GM12878 (cell line): Measurements from ENCODE around the gene CD84. TPM values are rescaled to one million over a fixed set of nuclear protein-coding genes. Genes with fewer than 3 reads are reported as not detected.

Experiments
- ATAC-seq: fragments of 200-7000 bp; cut with Tn5 transposase; 3 replicates; pipeline ENCODE4 v1.9.1; 2020; ENCODE audit warnings: mild to moderate bottlenecking, moderate library complexity
- BruUV-seq: library from RNA; stranded (reverse); fragments of 400-500 nt; replicated peaks from 2 replicates; lab custom pipeline; 2021; lab: Mats Ljungman, UMichigan
- CTCF ChIA-PET: fragments of 300-600 bp; sonication (Branson Sonifier 250); formaldehyde crosslinking; extraction: SDS; loops from one replicate; lab custom pipeline; 2021; ENCODE audit warnings: inconsistent platforms; lab: Yijun Ruan, JAX
- POLR2A ChIA-PET: fragments of 350-600 bp; formaldehyde crosslinking; extraction: SDS; loops from one replicate; lab custom pipeline; 2021; ENCODE audit warnings: inconsistent platforms; lab: Charles Lee
- RAD21 ChIA-PET: fragments of 300-600 bp; sonication (Branson Sonifier 250); formaldehyde crosslinking; loops from one replicate; lab custom pipeline; 2023; ENCODE audit warnings: antibody characterized with exemption; ENCODE audit not compliant: unreplicated experiment; lab: Charles Lee
- SMC1A ChIA-PET: fragments of 300-600 bp; sonication (Branson Sonifier 250); formaldehyde crosslinking; loops from one replicate; lab custom pipeline; 2023; ENCODE audit not compliant: unreplicated experiment, uncharacterized antibody; lab: Charles Lee
- DNase-seq: peaks from one replicate; pipeline ENCODE4 v3.0.0-alpha.2; 2011; ENCODE audit warnings: low read depth, low spot score
- FAIRE-seq: peaks from 3 replicates; lab custom pipeline; 2011; peaks lifted over from hg19 to GRCh38; lab: Jason Lieb, UNC
- H2AFZ ChIP-seq: 2 replicates; pipeline ENCODE4 v1.6.0; 2011; ENCODE audit warnings: low read depth, low read length, control low read depth; ENCODE audit not compliant: control insufficient read depth
- H3K27ac ChIP-seq: 2 replicates; pipeline ENCODE4 v1.5.1; 2011; ENCODE audit warnings: control low read depth; ENCODE audit not compliant: control insufficient read depth, insufficient read depth
- H3K27me3 ChIP-seq, 2 experiments: replicated peaks in 1 of 2; 2 replicates each; pipeline versions ENCODE4 v1.6.0 to v1.6.1; 2011; ENCODE audit warnings: low read length in 1 of 2; ENCODE audit not compliant: control insufficient read depth in 2 of 2, insufficient read depth in 2 of 2
- H3K36me3 ChIP-seq, 2 experiments: 2 replicates each; pipeline ENCODE4 v1.5.1; 2011; ENCODE audit warnings: low read length in 1 of 2; ENCODE audit not compliant: control insufficient read depth in 2 of 2, insufficient read depth in 2 of 2
- H3K4me1 ChIP-seq: 2 replicates; pipeline ENCODE4 v1.6.1; 2011; ENCODE audit warnings: mild to moderate bottlenecking, low read length, moderate library complexity, mixed read lengths; ENCODE audit not compliant: control insufficient read depth, insufficient read depth
- H3K4me2 ChIP-seq: 2 replicates; pipeline ENCODE4 v1.6.0; 2011; ENCODE audit warnings: control low read depth; ENCODE audit not compliant: control insufficient read depth, insufficient read depth
- H3K4me3 ChIP-seq: fragments of 200-600 bp; sonication (generic); 2 replicates; pipeline ENCODE4 v1.5.1; 2016
- H3K79me2 ChIP-seq: 2 replicates; pipeline ENCODE4 v1.6.0; 2011; ENCODE audit warnings: low read length; ENCODE audit not compliant: control insufficient read depth, insufficient read depth
- H3K9ac ChIP-seq: 2 replicates; pipeline ENCODE4 v1.8.0; 2011; ENCODE audit warnings: low read length, control low read depth, mixed read lengths; ENCODE audit not compliant: control insufficient read depth, insufficient read depth
- H3K9me3 ChIP-seq: replicated peaks from 3 replicates; pipeline ENCODE4 v1.5.1; 2011; ENCODE audit warnings: mild to moderate bottlenecking, low read length; ENCODE audit not compliant: control insufficient read depth, insufficient read depth
- H4K20me1 ChIP-seq: 2 replicates; pipeline ENCODE4 v1.6.0; 2011; ENCODE audit not compliant: control insufficient read depth, insufficient read depth
- CBFB ChIP-seq: IDR thresholded peaks from 2 replicates; pipeline ENCODE4 v1.6.1; 2016; ENCODE audit warnings: antibody characterized with exemption, low read depth
- CEBPB ChIP-seq, 2 experiments: fragments of 150-350 bp in 1 of 2; IDR thresholded peaks; 2 replicates each; pipeline ENCODE4 v1.6.1; 2012 to 2014; ENCODE audit warnings: low read depth in 2 of 2, low read length in 2 of 2, borderline replicate concordance in 1 of 2, inconsistent platforms in 1 of 2
- EED ChIP-seq: sonication (generic); IDR thresholded peaks from 2 replicates; pipeline ENCODE4 v1.6.1; 2016; ENCODE audit warnings: antibody characterized with exemption, low read depth
- ETV6 ChIP-seq, 2 experiments: fragments of 450-650 bp in 1 of 2; IDR thresholded peaks in 1 of 2; conservative IDR thresholded peaks in 1 of 2; 2 replicates each; pipeline ENCODE4 v1.6.1; 2014; ENCODE audit warnings: antibody characterized with exemption in 1 of 2, borderline replicate concordance in 1 of 2, low read depth in 1 of 2, mild to moderate bottlenecking in 1 of 2, moderate library complexity in 1 of 2
- NFIC ChIP-seq: IDR thresholded peaks from 2 replicates; pipeline ENCODE4 v1.6.1; 2012; ENCODE audit warnings: low read depth, mild to moderate bottlenecking, inconsistent platforms, low read length, moderate library complexity
- TCF3 ChIP-seq: IDR thresholded peaks from 2 replicates; pipeline ENCODE4 v1.6.1; 2012; ENCODE audit warnings: low read depth, mild to moderate bottlenecking, low read length, borderline replicate concordance; ENCODE audit not compliant: insufficient read depth
- ZZZ3 ChIP-seq: IDR thresholded peaks from 2 replicates; pipeline ENCODE4 v1.6.1; 2011; ENCODE audit warnings: low read depth; ENCODE audit not compliant: control insufficient read depth, insufficient read length
- WGBS: methylation state at CpG from one replicate; pipeline ENCODE4 v1.1.6; 2016; ENCODE audit warnings: low lambda C conversion rate; ENCODE audit not compliant: insufficient replicate concordance, insufficient coverage; ENCODE audit errors: missing lambda C conversion rate; 5-methylcytosine and 5-hydroxymethylcytosine counted together
- in situ Hi-C: fragments of 300-500 bp; cut with MboI; formaldehyde crosslinking; loops from 9 replicates; pipeline ENCODE4 v1.14.3; 2018; ENCODE audit warnings: mixed read lengths
- intact Hi-C: fragments of 100-400 bp; cut with micrococcal nuclease; formaldehyde crosslinking; loops from one replicate; pipeline ENCODE4 v1.14.2; 2022; ENCODE audit not compliant: unreplicated experiment
- polyA plus RNA-seq, 11 experiments: library from polyadenylated mRNA; depleted of rRNA in 4 of 11; unstranded in 6 of 11; stranded (reverse) in 5 of 11; fragments of >200 nt; fragmentation: Nextera tagmentation in 4 of 11; fragmentation: Illumina TruSeq in 1 of 11; extraction: Ambion mirVana in 4 of 11; extraction: Trizol in 1 of 11; gene quantifications; 1 replicate in 1 of 11; 2 replicates in 10 of 11; pipeline versions ENCODE4 v1.2.1 to v1.2.3, GENCODE V29; 2011 to 2016; ENCODE audit warnings: inconsistent platforms in 2 of 11, missing spikeins in 2 of 11, low read depth in 1 of 11
- total RNA-seq, 4 experiments: library from RNA; depleted of rRNA in 3 of 4; stranded (reverse); fragments of >200 nt in 3 of 4; fragmentation: Illumina TruSeq in 1 of 4; extraction: Trizol in 1 of 4; gene quantifications; 2 replicates each; pipeline versions ENCODE4 v1.2.1 to v1.2.3, GENCODE V29; 2013 to 2021

The CD84 gene
- total and polyA plus RNA-seq, 10 of the 15 experiments (the other 5 are each of a cell fraction or from before 2014, with no cell fraction given): 3.4 to 20.3 (median 11.7) TPM

DNA sequence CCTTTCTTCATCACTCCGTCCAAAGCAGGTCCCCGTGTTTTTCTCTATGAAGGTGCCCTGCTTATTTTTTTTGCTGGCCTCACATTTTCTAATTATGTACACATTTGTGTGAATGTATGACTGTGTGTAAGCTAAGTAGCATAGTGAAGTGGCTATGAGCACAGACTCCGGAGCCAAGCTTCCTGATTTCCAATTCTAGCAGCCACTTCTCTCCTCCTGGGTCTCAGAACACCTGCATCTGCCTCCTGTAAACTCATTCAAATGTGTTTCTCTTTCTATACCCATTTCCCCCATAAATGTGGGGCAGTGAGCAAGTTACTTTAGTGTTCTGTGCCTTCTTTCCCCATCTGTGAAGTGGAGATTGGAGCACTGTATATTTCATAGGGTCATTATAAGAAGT, 58.3 kb downstream of the CD84 start:
- Histone ChIP-seq H3K27me3 (no peaks in the 10 kb centered on the region), H3K4me2 (peak overlapping the region; percentile 67), H2AFZ (peak overlapping the region; percentile 42), H3K9me3 (no peaks in the 10 kb centered on the region; the same call in none of the 3 replicates), H3K79me2 (peaks cover 72% of the 10 kb centered on the region), H4K20me1 (no peaks in the 10 kb centered on the region), H3K9ac (peak overlapping the region; percentile 82), H3K4me3 (peak overlapping the region; percentile 77), H3K4me1 (no peaks in the 10 kb centered on the region), H3K36me3 (peaks cover 0 to 5% of the 10 kb centered on the region in 2 experiments; a peak in 1 of 4 replicates), H3K27ac (peak overlapping the region; percentile 85)
- POLR2A ChIA-PET: interaction anchor here (3.2 to 3.8 kb wide), 3 partner anchors 19 to 91 kb away, joined by 12 to 34 read pairs (median 17); no protein-coding TSS in a partner anchor
- SMC1A ChIA-PET: interaction anchor here (0.6 to 10.2 kb wide), 11 partner anchors 18 to 126 kb away, joined by 3 to 178 read pairs (median 7); partner anchors contain the start of gene SLAMF1
- FAIRE-seq (no peak), DNase-seq (no peak), ATAC-seq (peak; percentile 47)
- CTCF ChIA-PET: interaction anchor here (1.1 to 3.6 kb wide), 6 partner anchors 15 to 92 kb away, joined by 3 to 25 read pairs (median 8); no protein-coding TSS in a partner anchor
- intact Hi-C loops: loop anchor here (1.0 to 5.0 kb wide), 4 partner anchors 28 to 92 kb away; no protein-coding TSS in a partner anchor
- RAD21 ChIA-PET: interaction anchor here (0.6 to 4.5 kb wide), 7 partner anchors 21 to 91 kb away, joined by 3 to 76 read pairs (median 13); no protein-coding TSS in a partner anchor
- in situ Hi-C loops: no loop called here
- TF ChIP-seq CBFB (0 out of 2 replicates have a peak, but pooled peaks have one; percentile 23), ETV6 (conservative IDR thresholded peaks at IDR 0.05 in 1 of 2, IDR thresholded peaks at IDR 0.05 in 1 of 2; ENCODE audit: borderline replicate concordance in 1 of 2, low read depth in 1 of 2) (0 out of 4 replicates have a peak, but pooled peaks of 1 of the 2 experiments have one; percentile 37), NFIC (peak; percentile 0; the same call in 1 of the 2 replicates), CEBPB (IDR thresholded peaks at IDR 0.05; ENCODE audit: borderline replicate concordance in 1 of 2, low read depth in 2 of 2, low read length in 2 of 2) (no peak), TCF3 (peak; percentile 61; the same call in 1 of the 2 replicates), EED (peak; percentile 54), ZZZ3 (no peak)
- 0% methylated on average over 3 of the region's 3 CpGs for WGBS
- no TSS peak for BruUV-seq
